Omental fat pad (tissue), 4 donors: ENCODE results near the gene GTPBP8. TPM values are rescaled to one million over a fixed set of nuclear protein-coding genes. Genes with fewer than 3 reads are reported as not detected.
"Not testable (repeated sequence)": the region's sequence is repeated elsewhere in the genome, so short reads cannot be mapped to it uniquely, and the experiment has no call there.

Experiments used
- ATAC-seq: fragments of 150-250 bp; one replicate; pipeline ENCODE4 v1.9.1; 2016; ENCODE audit warnings: mild to moderate bottlenecking, moderate library complexity; ENCODE audit not compliant: low FRiP score
- DNase-seq: peaks from one replicate; pipeline ENCODE4 v3.0.0-alpha.2; 2019; ENCODE audit warnings: low spot score
- CTCF ChIP-seq, 3 donors: fragments of 450-650 bp; IDR thresholded peaks; one replicate each; pipeline ENCODE4 v1.5.1; 2016 to 2017; ENCODE audit warnings: antibody characterized with exemption in 3 of 3, mild to moderate bottlenecking in 3 of 3, moderate library complexity in 2 of 3
- total RNA-seq, 4 donors: library from RNA; depleted of rRNA; stranded (reverse); fragments of >200 nt; gene quantifications; one replicate each; pipeline ENCODE4 v1.1.0, GENCODE V29; 2016

The GTPBP8 gene
- total RNA-seq, 4 donors from 2014 or later, result 13.9 to 21.6 (median 17.2) TPM

GRCh38 chr3:113038328-113038727 lies 47.5 kb downstream of the GTPBP8 start:
- DNase-seq (no peak), ATAC-seq (no peak)
- no peak for TF ChIP-seq CTCF (IDR thresholded peaks at IDR 0.05)

GRCh38 chr3:113039546-113039945 lies 48.8 kb downstream of the GTPBP8 start:
- ATAC-seq, result no peak

GRCh38 chr3:113040231-113040630 lies 49.4 kb downstream of the GTPBP8 start:
- no peak for TF ChIP-seq CTCF (IDR thresholded peaks at IDR 0.05)
- DNase-seq (no peak), ATAC-seq (no peak)

More at GRCh38 chr3:113039546-113039945, 48.8 kb downstream of the GTPBP8 start:
- DNase-seq, result no peak
- TF ChIP-seq CTCF (IDR thresholded peaks at IDR 0.05), result no peak

GRCh38 chr3:113043686-113044085 lies 52.9 kb downstream of the GTPBP8 start:
- no peak for TF ChIP-seq CTCF (IDR thresholded peaks at IDR 0.05)
- DNase-seq (no peak), ATAC-seq (no peak)

GRCh38 chr3:113046186-113046965 lies 55.6 kb downstream of the GTPBP8 start:
- DNase-seq, ATAC-seq: not testable (repeated sequence)

- peak; percentile 91 for DNase-seq
- peak; percentile 91 for ATAC-seq
- TF ChIP-seq CTCF (IDR thresholded peaks at IDR 0.05), result peak in 2 of 3 donors; percentile 92 to 96
Measured at GRCh38 chr3:113051302-113051711, 60.5 kb downstream of the GTPBP8 start.

Other genes with a start within 250 kb of the GTPBP8 start
- not detected for gene CD200R1L, start 144.1 kb upstream of the GTPBP8 start, total RNA-seq
- 1 to 10 TPM; 1.1 to 4.3 (median 3.0) TPM for gene CD200R1, start 15.9 kb upstream of the GTPBP8 start, total RNA-seq
- 100 to 1,000 TPM in 1 of 4 donors, 10 to 100 TPM in 3; 28.1 to 103 (median 54.0) TPM for gene BOC, start 220.6 kb downstream of the GTPBP8 start, total RNA-seq